Liver (tissue), 9 donors: ENCODE measurements around the gene AFM. TPM values are rescaled to one million over a fixed set of nuclear protein-coding genes. Genes with fewer than 3 reads are reported as not detected.
A peak's percentile ranks its signal among the peaks of the same experiment; 100 is the strongest.

Experiments
- DNase-seq: peaks from one replicate; pipeline ENCODE4 v3.0.0-alpha.2; 2017; ENCODE audit warnings: low spot score
- H3K27ac ChIP-seq, 2 donors: one replicate each; pipeline ENCODE4 v1.7.0; 2013; ENCODE audit warnings: inconsistent platforms in 2 of 2, low read length in 2 of 2, control low read depth in 1 of 2, low read depth in 1 of 2, mild to moderate bottlenecking in 1 of 2
- H3K27me3 ChIP-seq, 4 donors: one replicate each; pipeline versions ENCODE4 v1.6.1 to v1.7.0; 2013; ENCODE audit warnings: low read length in 3 of 4, inconsistent platforms in 1 of 4, mild to moderate bottlenecking in 1 of 4, moderate library complexity in 1 of 4; ENCODE audit not compliant: control insufficient read depth in 4 of 4, insufficient read depth in 4 of 4
- H3K36me3 ChIP-seq, 4 donors: one replicate each; pipeline versions ENCODE4 v1.6.1 to v1.7.0; 2013; ENCODE audit warnings: low read length in 3 of 4, mild to moderate bottlenecking in 3 of 4, low read depth in 1 of 4, moderate library complexity in 1 of 4; ENCODE audit not compliant: control insufficient read depth in 4 of 4, insufficient read depth in 3 of 4
- H3K4me1 ChIP-seq, 4 donors: one replicate each; pipeline versions ENCODE4 v1.6.1 to v1.7.0; 2013; ENCODE audit warnings: low read length in 3 of 4, mild to moderate bottlenecking in 3 of 4, moderate library complexity in 1 of 4; ENCODE audit not compliant: control insufficient read depth in 4 of 4, insufficient read depth in 4 of 4
- H3K4me3 ChIP-seq, 3 donors: one replicate each; pipeline versions ENCODE4 v1.6.1 to v1.7.0; 2013; ENCODE audit warnings: low read length in 3 of 3, control low read depth in 1 of 3, low read depth in 1 of 3, mild to moderate bottlenecking in 1 of 3
- H3K9ac ChIP-seq, 2 donors: one replicate each; pipeline ENCODE4 v1.7.0; 2013; ENCODE audit warnings: low read length in 2 of 2, mild to moderate bottlenecking in 2 of 2, moderate library complexity in 2 of 2, control low read depth in 1 of 2, low read depth in 1 of 2
- H3K9me3 ChIP-seq, 4 donors: one replicate each; pipeline versions ENCODE4 v1.6.1 to v1.7.0; 2013; ENCODE audit warnings: low read length in 3 of 4; ENCODE audit not compliant: control insufficient read depth in 4 of 4
- ATF3 ChIP-seq: IDR thresholded peaks from 2 replicates; pipeline ENCODE4 v1.6.1; 2016; ENCODE audit warnings: antibody characterized with exemption
- CTCF ChIP-seq: fragments of 150-350 bp; IDR thresholded peaks from 2 replicates; pipeline ENCODE4 v1.5.1; 2017; ENCODE audit warnings: improper control_type of control experiment, low read depth, low read length; ENCODE audit not compliant: missing input control
- FOXA1 ChIP-seq: IDR thresholded peaks from 2 replicates; pipeline ENCODE4 v1.6.1; 2016; ENCODE audit warnings: antibody characterized with exemption
- FOXA2 ChIP-seq: IDR thresholded peaks from 2 replicates; pipeline ENCODE4 v1.6.1; 2016; ENCODE audit warnings: antibody characterized with exemption
- GABPA ChIP-seq, 2 donors: IDR thresholded peaks in 1 of 2; conservative IDR thresholded peaks in 1 of 2; 2 replicates each; pipeline ENCODE4 v1.6.1; 2016; ENCODE audit warnings: antibody characterized with exemption in 2 of 2, mild to moderate bottlenecking in 1 of 2, moderate library complexity in 1 of 2
- HNF4A ChIP-seq, 2 donors: conservative IDR thresholded peaks; 2 replicates each; pipeline ENCODE4 v1.6.1; 2016; ENCODE audit warnings: antibody characterized with exemption in 2 of 2, mild to moderate bottlenecking in 2 of 2
- HNF4G ChIP-seq: IDR thresholded peaks from 2 replicates; pipeline ENCODE4 v1.6.1; 2016; ENCODE audit warnings: antibody characterized with exemption
- JUND ChIP-seq, 2 donors: IDR thresholded peaks; 2 replicates each; pipeline ENCODE4 v1.6.1; 2016; ENCODE audit warnings: antibody characterized with exemption in 2 of 2
- MAX ChIP-seq: IDR thresholded peaks from 2 replicates; pipeline ENCODE4 v1.6.1; 2016; ENCODE audit warnings: antibody characterized with exemption
- NR2F2 ChIP-seq: IDR thresholded peaks from 2 replicates; pipeline ENCODE4 v1.6.1; 2016; ENCODE audit warnings: antibody characterized with exemption
- RAD21 ChIP-seq, 2 donors: IDR thresholded peaks; 2 replicates each; pipeline ENCODE4 v1.6.1; 2016; ENCODE audit warnings: antibody characterized with exemption in 2 of 2, mild to moderate bottlenecking in 2 of 2
- RXRA ChIP-seq, 2 donors: IDR thresholded peaks; 2 replicates each; pipeline ENCODE4 v1.6.1; 2017 to 2018; ENCODE audit warnings: antibody characterized with exemption in 2 of 2, mild to moderate bottlenecking in 1 of 2
- SP1 ChIP-seq: IDR thresholded peaks from 2 replicates; pipeline ENCODE4 v1.6.1; 2018; ENCODE audit warnings: antibody characterized with exemption, mild to moderate bottlenecking
- TAF1 ChIP-seq: conservative IDR thresholded peaks from 2 replicates; pipeline ENCODE4 v1.6.1; 2016; ENCODE audit warnings: antibody characterized with exemption, mild to moderate bottlenecking
- YY1 ChIP-seq: IDR thresholded peaks from 2 replicates; pipeline ENCODE4 v1.6.1; 2016; ENCODE audit warnings: antibody characterized with exemption, mild to moderate bottlenecking
- ZBTB33 ChIP-seq: IDR thresholded peaks from 2 replicates; pipeline ENCODE4 v1.6.1; 2016; ENCODE audit warnings: antibody characterized with exemption
- WGBS: extraction: QIAGEN DNeasy Blood & Tissue Kit; methylation state at CpG from one replicate; pipeline ENCODE4 v1.1.7; 2013; 5-methylcytosine and 5-hydroxymethylcytosine counted together
- polyA plus RNA-seq, 2 donors: library from polyadenylated mRNA; stranded (reverse) in 1 of 2; unstranded in 1 of 2; fragments of 200-250 nt in 1 of 2; fragments of >200 nt in 1 of 2; fragmentation: Nextera tagmentation in 1 of 2; extraction: Ambion mirVana in 1 of 2; gene quantifications; one replicate each; pipeline versions ENCODE4 v1.2.1 to v1.2.3, GENCODE V29; 2013 to 2015
- total RNA-seq, 2 donors: library from RNA; depleted of rRNA; stranded (reverse); fragments of >200 nt; gene quantifications; one replicate each; pipeline ENCODE4 v1.2.3, GENCODE V29; 2014
- donor health status: healthy.
- donor health status: healthy.
- donor health status: healthy.
- donor health status: healthy.
- donor health status: healthy.

AFM gene
- total and polyA plus RNA-seq, 4 donors: 40.1 to 274 (median 164) TPM

- WGBS: 25% methylated on average over 1 of the region's 1 CpG
- peaks cover 0 to 2% (median 0%) of the 10 kb centered on the region in 4 donors for H3K36me3 ChIP-seq
- TF ChIP-seq YY1 (peak; percentile 65), RXRA (IDR thresholded peaks at IDR 0.05) (peak in 1 of 2 donors; percentile 24), SP1 (peak; percentile 12), RAD21 (IDR thresholded peaks at IDR 0.05) (peak in 1 of 2 donors; percentile 7), MAX (no peak), HNF4A (conservative IDR thresholded peaks at IDR 0.05) (peak in 1 of 2 donors; percentile 39)
- DNase-seq: no peak
- no peak overlapping the region for H3K9ac ChIP-seq
- H3K4me3 ChIP-seq: no peak overlapping the region
- H3K4me1 ChIP-seq: peaks cover 0 to 25% (median 15%) of the 10 kb centered on the region in 4 donors
- no peaks in the 10 kb centered on the region for H3K27me3 ChIP-seq
- peaks cover 0 to 5% (median 0%) of the 10 kb centered on the region in 4 donors for H3K9me3 ChIP-seq
- no peak overlapping the region for H3K27ac ChIP-seq
Measured at GRCh38 chr4:73479323-73479722, 2.2 kb upstream of the AFM start.

- H3K4me3 ChIP-seq: no peak overlapping the region
- no peaks in the 10 kb centered on the region for H3K27me3 ChIP-seq
- no peak overlapping the region for H3K9ac ChIP-seq
- H3K4me1 ChIP-seq: peaks cover 3 to 47% (median 19%) of the 10 kb centered on the region in 4 donors
- peaks cover 2 to 40% (median 20%) of the 10 kb centered on the region in 4 donors for H3K36me3 ChIP-seq
- H3K27ac ChIP-seq: peak overlapping the region; percentile 24 to 60
- DNase-seq: no peak
- no peak for TF ChIP-seq GABPA (IDR thresholded peaks at IDR 0.05 in 1 of 2, conservative IDR thresholded peaks at IDR 0.05 in 1 of 2)
- no peak for TF ChIP-seq HNF4A (conservative IDR thresholded peaks at IDR 0.05)
- no peak for TF ChIP-seq MAX
- TF ChIP-seq FOXA2: no peak
- TF ChIP-seq NR2F2: no peak
- no peak for TF ChIP-seq RAD21 (IDR thresholded peaks at IDR 0.05)
- TF ChIP-seq FOXA1: no peak
- no peak for TF ChIP-seq SP1
- TF ChIP-seq JUND (IDR thresholded peaks at IDR 0.05): no peak
- TF ChIP-seq TAF1: no peak
- no peak for TF ChIP-seq HNF4G
- TF ChIP-seq CTCF: no peak
- TF ChIP-seq YY1: no peak
- TF ChIP-seq ZBTB33: no peak
- no peak for TF ChIP-seq ATF3
- TF ChIP-seq RXRA (IDR thresholded peaks at IDR 0.05): no peak
- H3K9me3 ChIP-seq: no peaks in the 10 kb centered on the region
Measured at GRCh38 chr4:73485085-73485484, 3.5 kb downstream of the AFM start.
